Activated CD4-positive, alpha-beta T cell treated with anti-CD3 and anti-CD28 coated beads for 36 hours (primary cell): Measurements from ENCODE around the gene CX3CL1. TPM values are rescaled to one million over a fixed set of nuclear protein-coding genes. Genes with fewer than 3 reads are reported as not detected.

ENCODE experiments used
- ATAC-seq: fragments of 200-7000 bp; cut with Tn5 transposase; one replicate; pipeline ENCODE4 v1.10.0; 2021; ENCODE audit warnings: mild to moderate bottlenecking, moderate library complexity
- CTCF ChIA-PET: fragments of 350-600 bp; sonication (Branson Sonifier 250); formaldehyde crosslinking; loops from one replicate; lab custom pipeline; 2021; ENCODE audit warnings: antibody characterized with exemption; lab: Charles Lee
- POLR2A ChIA-PET: fragments of 350-600 bp; sonication (Branson Sonifier 250); formaldehyde crosslinking; loops from one replicate; lab custom pipeline; 2021; ENCODE audit warnings: antibody characterized with exemption, inconsistent platforms; lab: Charles Lee
- DNase-seq: peaks from one replicate; pipeline ENCODE4 v3.0.0-alpha.2; 2020
- H3K27ac Mint-ChIP-seq: one replicate; pipeline ENCODE4 v1.8.0; 2021; ENCODE audit warnings: mixed read lengths
- H3K27me3 Mint-ChIP-seq: one replicate; pipeline ENCODE4 v1.8.0; 2021; ENCODE audit warnings: mixed read lengths
- H3K36me3 Mint-ChIP-seq: one replicate; pipeline ENCODE4 v1.8.0; 2021; ENCODE audit warnings: low read depth, mixed read lengths
- H3K4me1 Mint-ChIP-seq: one replicate; pipeline ENCODE4 v1.8.0; 2021; ENCODE audit warnings: mixed read lengths
- H3K4me3 Mint-ChIP-seq: one replicate; pipeline ENCODE4 v1.8.0; 2021; ENCODE audit warnings: mild to moderate bottlenecking, moderate library complexity, mixed read lengths
- H3K9me3 Mint-ChIP-seq: one replicate; pipeline ENCODE4 v1.8.0; 2021; ENCODE audit warnings: low read depth, mixed read lengths
- intact Hi-C, 2 experiments: fragments of 100-400 bp; cut with DNase I in 1 of 2; cut with micrococcal nuclease in 1 of 2; formaldehyde crosslinking; loops; one replicate each; pipeline versions ENCODE4 v1.14.2 to v1.15.1; 2022 to 2024; cut with DNase I, micrococcal nuclease
- total RNA-seq, 2 experiments: library from RNA; stranded (reverse); gene quantifications; one replicate each; pipeline ENCODE4 v1.2.3, GENCODE V29; 2021

Gene CX3CL1
- total RNA-seq, 2 experiments from 2014 or later: not detected

DNA sequence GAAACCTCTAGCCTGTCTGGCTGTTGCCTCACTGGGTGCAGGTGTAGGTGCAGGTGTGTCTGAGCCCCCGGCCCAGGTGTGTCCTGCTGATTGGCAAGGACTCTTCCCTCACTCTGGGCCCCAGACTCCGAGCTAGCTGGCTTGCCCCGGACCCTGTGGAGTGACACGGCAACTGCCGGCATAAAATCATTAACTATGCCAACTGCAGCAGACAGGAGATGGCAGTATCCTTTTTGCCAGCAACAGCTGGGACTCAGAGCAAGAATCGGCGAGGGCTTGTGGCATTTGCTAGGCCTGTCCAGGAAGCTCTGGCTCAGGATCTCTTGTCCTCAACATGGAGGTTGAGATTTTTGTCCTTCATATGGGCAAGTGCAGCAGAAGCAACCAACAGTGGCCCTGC, 54.1 kb downstream of the CX3CL1 start:
- Mint-ChIP-seq H3K4me3 (no peak overlapping the region), H3K27me3 (no peaks in the 10 kb centered on the region), H3K27ac (no peak overlapping the region), H3K9me3 (no peaks in the 10 kb centered on the region), H3K36me3 (peaks cover 31% of the 10 kb centered on the region), H3K4me1 (no peaks in the 10 kb centered on the region)
- ATAC-seq: no peak
- intact Hi-C loops: no loop called here
- POLR2A ChIA-PET: no interaction called here
- CTCF ChIA-PET: interaction anchor here (0.6 to 1.5 kb wide), 3 partner anchors 8 to 37 kb away, joined by 3 to 6 read pairs (median 3); no protein-coding TSS in a partner anchor
- DNase-seq: no peak

DNA sequence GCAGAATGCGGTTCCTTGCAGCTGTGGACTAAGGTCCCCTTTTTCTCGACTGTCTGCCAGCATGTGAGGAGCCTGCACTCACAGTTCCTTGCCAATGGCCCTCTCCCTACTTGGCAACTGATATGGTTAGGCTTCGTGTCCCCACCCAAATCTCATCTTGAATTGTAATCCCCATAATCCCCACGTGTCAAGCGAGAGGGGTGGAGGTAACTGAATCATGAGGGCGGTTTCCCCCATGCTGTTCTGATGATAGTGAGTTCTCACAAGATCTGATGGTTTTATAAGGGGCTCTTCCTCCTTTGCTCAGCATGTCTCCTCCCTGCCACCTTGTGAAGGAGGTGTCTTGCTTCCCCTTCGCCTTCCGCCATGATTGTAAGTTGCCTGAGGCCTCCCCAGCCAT, 55.0 kb downstream of the CX3CL1 start:
- H3K4me1 Mint-ChIP-seq: peaks cover under 1% of the 10 kb centered on the region
- DNase-seq (no peak), ATAC-seq (no peak)
- intact Hi-C loops: no loop called here
- POLR2A ChIA-PET: no interaction called here
- no peak overlapping the region for H3K27ac Mint-ChIP-seq
- no peaks in the 10 kb centered on the region for H3K9me3 Mint-ChIP-seq
- H3K4me3 Mint-ChIP-seq: no peak overlapping the region
- CTCF ChIA-PET: interaction anchor here (0.7 to 1.5 kb wide), 2 partner anchors 9 to 24 kb away, joined by 3 to 6 read pairs; no protein-coding TSS in a partner anchor
- peaks cover 35% of the 10 kb centered on the region for H3K36me3 Mint-ChIP-seq
- no peaks in the 10 kb centered on the region for H3K27me3 Mint-ChIP-seq

DNA sequence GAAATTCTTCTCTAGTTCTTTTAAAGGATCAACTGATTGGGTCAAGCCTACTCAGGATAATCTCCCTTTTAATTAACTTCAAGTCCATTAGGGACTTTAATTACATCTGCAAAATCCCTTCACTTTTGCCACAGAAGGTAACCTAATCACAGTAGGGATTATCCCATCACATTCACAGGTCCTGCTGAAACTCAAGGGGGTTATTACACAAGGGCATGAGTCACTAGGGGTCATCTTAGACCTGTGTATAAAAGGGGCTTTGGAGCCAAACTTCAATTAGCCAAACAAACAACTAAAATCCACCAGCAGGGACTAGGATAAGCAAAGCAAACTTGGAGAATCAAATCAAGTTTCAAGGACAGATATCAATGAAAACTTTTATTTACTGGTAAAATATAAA, 55.5 kb downstream of the CX3CL1 start:
- Mint-ChIP-seq H3K4me1 (peaks cover 5% of the 10 kb centered on the region), H3K9me3 (no peaks in the 10 kb centered on the region), H3K27ac (no peak overlapping the region), H3K36me3 (peaks cover 40% of the 10 kb centered on the region), H3K27me3 (no peaks in the 10 kb centered on the region), H3K4me3 (no peak overlapping the region)
- intact Hi-C loops: no loop called here
- POLR2A ChIA-PET: no interaction called here
- ATAC-seq (no peak), DNase-seq (no peak)
- CTCF ChIA-PET: no interaction called here

DNA sequence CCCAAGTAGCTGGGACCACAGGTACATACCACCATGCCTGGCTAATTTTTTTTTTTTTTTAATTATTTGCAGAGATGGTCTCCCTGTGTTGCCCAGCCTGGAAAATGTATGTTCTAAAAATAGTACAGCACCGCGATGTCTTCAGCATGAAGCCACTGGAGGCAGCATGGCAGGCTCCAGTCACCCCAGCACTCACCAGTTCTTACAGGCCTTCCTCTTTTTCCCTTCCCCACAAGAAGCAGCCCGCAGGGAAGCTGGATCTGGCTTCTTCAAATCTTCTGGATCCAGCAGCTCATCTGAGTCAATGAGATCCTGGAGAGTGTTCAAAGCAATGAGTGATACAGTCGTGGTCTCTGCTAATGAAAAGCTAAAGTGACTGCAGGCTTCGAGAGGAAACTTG, 58.7 kb downstream of the CX3CL1 start:
- Mint-ChIP-seq H3K27ac (no peak overlapping the region), H3K4me1 (peaks cover 28% of the 10 kb centered on the region), H3K9me3 (no peaks in the 10 kb centered on the region), H3K36me3 (peaks cover 62% of the 10 kb centered on the region), H3K27me3 (no peaks in the 10 kb centered on the region), H3K4me3 (no peak overlapping the region)
- DNase-seq (no peak), ATAC-seq (no peak)
- ChIA-PET POLR2A (no interaction called here), CTCF (interaction anchor here (0.8 to 1.7 kb wide), 3 partner anchors 11 to 130 kb away, joined by 3 to 10 read pairs (median 5); no protein-coding TSS in a partner anchor)
- intact Hi-C loops: no loop called here

DNA sequence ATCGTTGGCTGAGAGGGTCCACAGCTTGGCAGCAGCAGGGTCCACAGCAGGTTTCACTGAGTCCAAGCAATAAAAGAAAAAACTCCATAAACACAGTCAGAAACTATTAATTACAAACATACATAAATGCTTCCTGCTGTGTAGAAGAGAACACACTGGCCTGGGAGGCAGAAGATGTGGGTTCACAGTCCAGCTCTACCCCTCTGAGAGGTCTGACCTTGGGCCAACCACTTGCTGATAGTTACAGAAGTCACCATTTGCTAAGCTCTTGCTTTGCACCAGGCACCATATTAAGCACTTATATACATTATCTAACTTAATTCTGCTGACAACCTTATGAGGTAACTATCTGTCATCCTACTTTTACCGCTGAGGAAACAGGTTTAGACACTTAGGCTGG, 60.2 kb downstream of the CX3CL1 start:
- H3K27ac Mint-ChIP-seq: peak overlapping the region; percentile 69
- H3K9me3 Mint-ChIP-seq: no peaks in the 10 kb centered on the region
- ATAC-seq (no peak), DNase-seq (no peak)
- no peaks in the 10 kb centered on the region for H3K27me3 Mint-ChIP-seq
- no peak overlapping the region for H3K4me3 Mint-ChIP-seq
- POLR2A ChIA-PET: no interaction called here
- intact Hi-C loops: no loop called here
- H3K36me3 Mint-ChIP-seq: peaks cover 62% of the 10 kb centered on the region
- CTCF ChIA-PET: interaction anchor here (0.7 to 2.7 kb wide), 9 partner anchors 8 to 196 kb away, joined by 3 to 14 read pairs (median 4); no protein-coding TSS in a partner anchor
- peaks cover 28% of the 10 kb centered on the region for H3K4me1 Mint-ChIP-seq

DNA sequence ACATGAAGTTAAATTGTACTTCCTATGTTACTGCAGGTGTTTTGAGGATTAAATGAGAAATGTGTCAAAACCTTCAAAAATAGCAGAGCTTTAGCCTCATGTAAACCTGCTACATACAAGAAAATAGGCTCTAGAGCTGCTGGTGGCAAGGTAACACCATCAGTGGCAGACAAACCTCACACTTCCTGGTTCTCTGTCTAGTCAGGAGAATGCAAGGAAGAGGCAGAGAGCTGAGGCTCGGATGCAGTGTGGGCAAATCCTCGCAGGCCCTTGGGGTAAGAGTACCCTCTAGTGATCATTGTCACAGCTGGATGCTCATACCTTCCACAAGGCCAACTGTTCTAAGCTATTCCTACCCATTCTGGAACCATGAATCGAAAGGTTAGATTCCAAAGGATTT, 60.7 kb downstream of the CX3CL1 start:
- no peak for DNase-seq
- POLR2A ChIA-PET: no interaction called here
- H3K27ac Mint-ChIP-seq: peak overlapping the region; percentile 49
- CTCF ChIA-PET: interaction anchor here (0.7 to 2.7 kb wide), 8 partner anchors 9 to 197 kb away, joined by 3 to 14 read pairs (median 4); no protein-coding TSS in a partner anchor
- intact Hi-C loops: no loop called here
- peaks cover 64% of the 10 kb centered on the region for H3K36me3 Mint-ChIP-seq
- no peak for ATAC-seq
- H3K4me1 Mint-ChIP-seq: peaks cover 28% of the 10 kb centered on the region
- H3K27me3 Mint-ChIP-seq: no peaks in the 10 kb centered on the region
- H3K4me3 Mint-ChIP-seq: no peak overlapping the region
- no peaks in the 10 kb centered on the region for H3K9me3 Mint-ChIP-seq

DNA sequence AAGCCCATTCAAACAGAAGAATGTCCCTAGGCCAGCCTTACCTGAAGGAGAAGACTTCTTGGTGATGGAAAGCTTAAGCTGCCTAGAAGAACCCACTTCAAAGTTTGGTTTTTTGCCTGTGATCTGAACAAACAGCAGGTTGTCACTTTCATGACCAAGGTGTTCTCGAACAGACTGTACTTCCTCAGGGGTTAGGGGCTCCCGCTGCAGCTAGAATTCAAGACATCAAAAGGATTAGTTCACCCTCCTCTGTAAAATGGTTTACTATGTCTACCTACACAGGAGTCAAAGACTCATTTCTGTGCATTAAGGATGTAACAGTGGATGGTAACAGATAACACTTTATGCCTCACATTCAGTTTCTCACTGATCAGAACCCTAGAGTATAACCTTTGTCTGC, 61.7 kb downstream of the CX3CL1 start:
- Mint-ChIP-seq H3K27ac (peak overlapping the region; percentile 49), H3K4me1 (peaks cover 28% of the 10 kb centered on the region), H3K4me3 (no peak overlapping the region), H3K27me3 (no peaks in the 10 kb centered on the region), H3K9me3 (no peaks in the 10 kb centered on the region), H3K36me3 (peaks cover 61% of the 10 kb centered on the region)
- ATAC-seq (peak; percentile 51), DNase-seq (no peak)
- intact Hi-C loops: no loop called here
- CTCF ChIA-PET: interaction anchor here (1.2 to 2.7 kb wide), 4 partner anchors 13 to 134 kb away, joined by 3 to 14 read pairs (median 6); partner anchors contain the start of genes CIAPIN1 and COQ9
- POLR2A ChIA-PET: no interaction called here

Other genes with a start within 250 kb of the CX3CL1 start
- 100 to 1,000 TPM; 111 to 156 TPM for gene PSME3IP1, start 186.5 kb upstream of the CX3CL1 start, total RNA-seq
- gene RSPRY1, start 186.2 kb upstream of the CX3CL1 start, total RNA-seq: 10 to 100 TPM; 24.6 to 30.2 TPM
- 10 to 100 TPM in 1 of 2 experiments, 1 to 10 TPM in 1; 9.9 to 11.1 TPM for gene ARL2BP, start 127.2 kb upstream of the CX3CL1 start, total RNA-seq
- under 1 TPM; 0.30 to 0.33 TPM for gene PLLP, start 87.8 kb upstream of the CX3CL1 start, total RNA-seq
- gene CCL22, start 13.7 kb upstream of the CX3CL1 start, total RNA-seq: under 1 TPM; 0.72 to 0.91 TPM
- gene CCL17, start 32.3 kb downstream of the CX3CL1 start, total RNA-seq: 1 to 10 TPM; 1.2 to 1.4 TPM
- gene CIAPIN1, start 74.9 kb downstream of the CX3CL1 start, total RNA-seq: 10 to 100 TPM; 41.7 to 42.6 TPM
- gene COQ9, start 75.0 kb downstream of the CX3CL1 start, total RNA-seq: 10 to 100 TPM; 39.4 to 52.1 TPM
- 10 to 100 TPM; 54.3 to 57.1 TPM for gene POLR2C, start 90.2 kb downstream of the CX3CL1 start, total RNA-seq
- gene DOK4, start 114.0 kb downstream of the CX3CL1 start, total RNA-seq: 1 to 10 TPM; 5.7 to 6.7 TPM
- 1 to 10 TPM; 8.8 to 9.0 TPM for gene CCDC102A, start 164.1 kb downstream of the CX3CL1 start, total RNA-seq
- 1 to 10 TPM; 3.0 to 4.9 TPM for gene ADGRG5, start 170.2 kb downstream of the CX3CL1 start, total RNA-seq